Pancreas (tissue), 10 donors: ENCODE measurements around the gene GNB2. TPM values are rescaled to one million over a fixed set of nuclear protein-coding genes. Genes with fewer than 3 reads are reported as not detected.
A peak's percentile ranks its signal among the peaks of the same experiment; 100 is the strongest.
"Not testable (repeated sequence)": the region's sequence is repeated elsewhere in the genome, so short reads cannot be mapped to it uniquely, and the experiment has no call there.

Experiments
- ATAC-seq, 4 donors: fragments of 200-7000 bp; cut with Tn5 transposase; one replicate each; pipeline versions ENCODE4 v1.8.0 to v1.9.1; 2020; ENCODE audit warnings: mild to moderate bottlenecking in 4 of 4, moderate library complexity in 4 of 4
- DNase-seq, 6 donors: peaks; one replicate each; pipeline ENCODE4 v3.0.0-alpha.2; 2020
- FAIRE-seq: peaks from 2 replicates; lab custom pipeline; 2012; peaks lifted over from hg19 to GRCh38; lab: Jason Lieb, UNC
- H3K27ac ChIP-seq, 4 donors: fragments of 200-600 bp; sonication (generic); 1 replicate in 3 of 4; 2 replicates in 1 of 4; pipeline versions ENCODE4 v1.5.0 to v1.8.0; 2020
- H3K27me3 ChIP-seq, 4 donors: fragments of 200-600 bp; one replicate each; pipeline ENCODE4 v1.8.0; 2021
- H3K36me3 ChIP-seq, 3 donors: fragments of 200-600 bp; sonication (generic) in 1 of 3; one replicate each; pipeline versions ENCODE4 v1.5.0 to v1.8.0; 2020 to 2021
- H3K4me1 ChIP-seq, 3 donors: fragments of 200-600 bp; one replicate each; pipeline ENCODE4 v1.8.0; 2021
- H3K4me3 ChIP-seq, 4 donors: fragments of 200-600 bp; sonication (generic) in 2 of 4; one replicate each; pipeline versions ENCODE4 v1.5.0 to v1.8.0; 2020 to 2021
- H3K9me3 ChIP-seq, 4 donors: fragments of 200-600 bp; one replicate each; pipeline ENCODE4 v1.8.0; 2021
- CTCF ChIP-seq, 4 donors: fragments of 200-600 bp; sonication (generic) in 3 of 4; IDR thresholded peaks; one replicate each; pipeline versions ENCODE4 v1.5.0 to v1.8.0; 2021; ENCODE audit warnings: antibody characterized with exemption in 4 of 4
- WGBS, 2 donors: extraction: QIAGEN DNeasy Blood & Tissue Kit; methylation state at CpG; one replicate each; pipeline ENCODE4 v1.1.7; 2013; 5-methylcytosine and 5-hydroxymethylcytosine counted together
- intact Hi-C, 3 donors: fragments of 100-400 bp; cut with DNase I; formaldehyde crosslinking; loops; one replicate each; pipeline versions ENCODE4 v1.11.1 to v1.14.2; 2022
- polyA plus RNA-seq, 2 donors: library from polyadenylated mRNA; stranded (reverse); fragments of 200-250 nt; gene quantifications; one replicate each; pipeline ENCODE4 v1.2.3, GENCODE V29; 2013
- total RNA-seq, 6 donors: library from RNA; stranded (reverse); fragmentation: NEBNext Ultra II Directional in 4 of 6; extraction: Animal tissue kit (Norgen Biotek cat#: 25700) in 4 of 6; gene quantifications; one replicate each; pipeline versions ENCODE4 v1.2.1 to v1.2.4, GENCODE V29; 2021 to 2023
- donor health status: healthy with polysubstance abuse.
- donor health status: DM: no; HTN: no; CAD: no; lungs with moderate emphysema.
- donor health status: DM: no; HTN: no; CAD: no.
- donor health status: control.
- donor health status: control.
- donor health status: Bipolar disorder and iron deficiency.
- donor health status: DM: yes; HTN: yes; CAD: no.
- donor health status: DM: no; HTN: no; CAD: no.
- donor health status: DM: no; HTN: no; CAD: no.
- donor health status: DM: yes; HTN: yes; CAD: no.

The GNB2 gene
- total and polyA plus RNA-seq, 8 donors: 82.2 to 151 (median 104) TPM

DNA sequence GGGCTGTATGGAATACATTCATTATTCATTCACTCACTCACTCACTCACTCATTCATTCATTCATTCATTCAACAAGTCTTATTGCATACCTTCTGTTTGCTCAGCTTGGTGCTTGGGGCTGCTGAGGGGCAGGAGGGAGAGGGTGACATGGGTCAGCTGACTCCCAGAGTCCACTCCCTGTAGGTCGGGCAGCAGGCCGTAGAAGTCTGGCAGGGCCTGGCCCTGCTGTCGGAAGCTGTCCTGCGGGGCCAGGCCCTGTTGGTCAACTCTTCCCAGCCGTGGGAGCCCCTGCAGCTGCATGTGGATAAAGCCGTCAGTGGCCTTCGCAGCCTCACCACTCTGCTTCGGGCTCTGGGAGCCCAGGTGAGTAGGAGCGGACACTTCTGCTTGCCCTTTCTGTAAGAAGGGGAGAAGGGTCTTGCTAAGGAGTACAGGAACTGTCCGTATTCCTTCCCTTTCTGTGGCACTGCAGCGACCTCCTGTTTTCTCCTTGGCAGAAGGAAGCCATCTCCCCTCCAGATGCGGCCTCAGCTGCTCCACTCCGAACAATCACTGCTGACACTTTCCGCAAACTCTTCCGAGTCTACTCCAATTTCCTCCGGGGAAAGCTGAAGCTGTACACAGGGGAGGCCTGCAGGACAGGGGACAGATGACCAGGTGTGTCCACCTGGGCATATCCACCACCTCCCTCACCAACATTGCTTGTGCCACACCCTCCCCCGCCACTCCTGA lies 49.1 kb downstream of the GNB2 start:
- intact Hi-C loops: no loop called here
- FAIRE-seq: no peak
- WGBS, 2 donors: 36 to 43% methylated on average over 16 to 17 of the region's 17 CpGs
- Histone ChIP-seq H3K36me3 (no peaks in the 10 kb centered on the region), H3K4me1 (peaks cover 0 to 14% (median 11%) of the 10 kb centered on the region in 3 donors), H3K27ac (peak overlapping the region; percentile 66 to 79 (median 74)), H3K27me3 (no peaks in the 10 kb centered on the region), H3K9me3 (no peaks in the 10 kb centered on the region), H3K4me3 (peak overlapping the region in 3 of 4 donors; percentile 8 to 27 (median 17))
- ATAC-seq: peak; percentile 82 to 90 (median 88)
- no peak for TF ChIP-seq CTCF (IDR thresholded peaks at IDR 0.05)
- peak; percentile 85 to 95 (median 92) for DNase-seq

DNA sequence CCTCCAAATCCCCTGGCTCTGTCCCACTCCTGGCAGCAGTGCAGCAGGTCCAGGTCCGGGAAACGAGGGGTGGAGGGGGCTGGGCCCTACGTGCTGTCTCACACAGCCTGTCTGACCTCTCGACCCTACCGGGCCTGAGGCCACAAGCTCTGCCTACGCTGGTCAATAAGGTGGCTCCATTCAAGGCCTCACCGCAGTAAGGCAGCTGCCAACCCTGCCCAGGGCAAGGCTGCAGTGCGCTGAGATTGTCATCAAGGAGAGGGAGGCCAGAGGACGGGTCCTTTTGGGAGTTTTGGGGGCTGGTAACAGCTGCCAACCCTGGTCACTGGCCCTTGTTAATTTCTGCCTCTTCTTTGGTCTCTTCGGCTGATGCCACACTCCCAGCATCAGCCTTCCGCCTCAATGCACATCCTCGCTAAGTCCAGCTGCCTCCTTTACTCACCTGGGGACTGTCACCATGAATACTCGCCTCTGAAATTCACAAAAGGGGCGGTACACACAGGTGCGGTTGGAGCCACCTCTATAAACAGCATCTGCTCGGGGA lies 50.3 kb downstream of the GNB2 start:
- DNase-seq: peak; percentile 40 to 74 (median 57)
- peak in 3 of 4 donors; percentile 31 to 36 (median 34) for ATAC-seq
- no peaks in the 10 kb centered on the region for H3K27me3 ChIP-seq
- 48 to 51% methylated on average over 16 of the region's 16 CpGs for WGBS, 2 donors
- peaks cover 0 to 14% (median 11%) of the 10 kb centered on the region in 3 donors for H3K4me1 ChIP-seq
- no peaks in the 10 kb centered on the region for H3K36me3 ChIP-seq
- intact Hi-C loops: no loop called here
- peak overlapping the region in 2 of 4 donors; percentile 17 to 27 for H3K4me3 ChIP-seq
- no peaks in the 10 kb centered on the region for H3K9me3 ChIP-seq
- no peak for FAIRE-seq
- peak overlapping the region; percentile 66 to 79 (median 74) for H3K27ac ChIP-seq
- no peak for TF ChIP-seq CTCF (IDR thresholded peaks at IDR 0.05)

DNA sequence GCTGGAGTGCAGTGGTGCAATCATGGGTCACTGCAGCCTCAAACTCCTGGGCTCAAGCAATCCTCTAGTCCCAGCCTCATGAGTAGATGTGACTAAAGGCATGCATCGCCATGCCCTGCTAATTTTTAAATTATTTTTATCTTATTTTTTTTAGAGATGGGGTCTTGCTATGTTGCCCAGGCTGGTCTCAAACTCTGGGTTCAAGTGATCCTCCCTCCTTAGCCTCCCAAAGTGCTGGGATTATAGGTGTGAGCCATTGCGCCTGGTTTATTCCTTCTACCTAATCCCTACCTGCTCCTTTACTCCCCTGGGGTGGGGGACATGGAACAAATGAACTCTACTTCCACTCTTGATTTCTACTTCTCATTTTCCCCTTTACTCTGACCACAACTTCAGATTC lies 50.8 kb downstream of the GNB2 start:
- Histone ChIP-seq H3K27ac (peak overlapping the region in 3 of 4 donors; percentile 15 to 78 (median 66)), H3K4me3 (peak overlapping the region in 2 of 4 donors; percentile 17 to 27), H3K4me1 (peaks cover 0 to 14% (median 11%) of the 10 kb centered on the region in 3 donors)
- H3K36me3 ChIP-seq, H3K9me3 ChIP-seq, H3K27me3 ChIP-seq, ATAC-seq, FAIRE-seq, intact Hi-C loops, DNase-seq: not testable (repeated sequence)
- WGBS, 2 donors: 92 to 94% methylated on average over 2 of the region's 2 CpGs

GRCh38 chr7:100726996-100727761 lies 53.6 kb downstream of the GNB2 start:
- no peak for ATAC-seq
- H3K4me3 ChIP-seq: no peak overlapping the region
- H3K27me3 ChIP-seq: no peaks in the 10 kb centered on the region
- H3K27ac ChIP-seq: no peak overlapping the region
- no peaks in the 10 kb centered on the region for H3K36me3 ChIP-seq
- no peaks in the 10 kb centered on the region for H3K9me3 ChIP-seq
- peaks cover 0 to 14% (median 11%) of the 10 kb centered on the region in 3 donors for H3K4me1 ChIP-seq
- TF ChIP-seq CTCF (IDR thresholded peaks at IDR 0.05): no peak
- no peak for FAIRE-seq
- intact Hi-C loops: no loop called here
- WGBS, 2 donors: 67 to 75% methylated on average over 12 of the region's 12 CpGs
- no peak for DNase-seq

- DNase-seq (no peak), FAIRE-seq (no peak), ATAC-seq (no peak)
- Histone ChIP-seq H3K9me3 (no peaks in the 10 kb centered on the region), H3K4me1 (peaks cover 0 to 14% (median 6%) of the 10 kb centered on the region in 3 donors), H3K4me3 (no peak overlapping the region), H3K27me3 (no peaks in the 10 kb centered on the region), H3K27ac (no peak overlapping the region), H3K36me3 (no peaks in the 10 kb centered on the region)
- no peak for TF ChIP-seq CTCF (IDR thresholded peaks at IDR 0.05)
- 83 to 86% methylated on average over 8 of the region's 8 CpGs for WGBS, 2 donors
- intact Hi-C loops: no loop called here
These were observed 54.7 kb downstream of the GNB2 start for GRCh38 chr7:100728196-100728595.
